ENCODE data around the gene ID3. TPM values are rescaled to one million over a fixed set of nuclear protein-coding genes. Genes with fewer than 3 reads are reported as not detected.
A peak's percentile ranks its signal among the peaks of the same experiment; 100 is the strongest.

The ID3 gene
- polyA plus RNA-seq, 1 of the 3 experiments (the other 2 are of a cell fraction) = 504 TPM

DNA sequence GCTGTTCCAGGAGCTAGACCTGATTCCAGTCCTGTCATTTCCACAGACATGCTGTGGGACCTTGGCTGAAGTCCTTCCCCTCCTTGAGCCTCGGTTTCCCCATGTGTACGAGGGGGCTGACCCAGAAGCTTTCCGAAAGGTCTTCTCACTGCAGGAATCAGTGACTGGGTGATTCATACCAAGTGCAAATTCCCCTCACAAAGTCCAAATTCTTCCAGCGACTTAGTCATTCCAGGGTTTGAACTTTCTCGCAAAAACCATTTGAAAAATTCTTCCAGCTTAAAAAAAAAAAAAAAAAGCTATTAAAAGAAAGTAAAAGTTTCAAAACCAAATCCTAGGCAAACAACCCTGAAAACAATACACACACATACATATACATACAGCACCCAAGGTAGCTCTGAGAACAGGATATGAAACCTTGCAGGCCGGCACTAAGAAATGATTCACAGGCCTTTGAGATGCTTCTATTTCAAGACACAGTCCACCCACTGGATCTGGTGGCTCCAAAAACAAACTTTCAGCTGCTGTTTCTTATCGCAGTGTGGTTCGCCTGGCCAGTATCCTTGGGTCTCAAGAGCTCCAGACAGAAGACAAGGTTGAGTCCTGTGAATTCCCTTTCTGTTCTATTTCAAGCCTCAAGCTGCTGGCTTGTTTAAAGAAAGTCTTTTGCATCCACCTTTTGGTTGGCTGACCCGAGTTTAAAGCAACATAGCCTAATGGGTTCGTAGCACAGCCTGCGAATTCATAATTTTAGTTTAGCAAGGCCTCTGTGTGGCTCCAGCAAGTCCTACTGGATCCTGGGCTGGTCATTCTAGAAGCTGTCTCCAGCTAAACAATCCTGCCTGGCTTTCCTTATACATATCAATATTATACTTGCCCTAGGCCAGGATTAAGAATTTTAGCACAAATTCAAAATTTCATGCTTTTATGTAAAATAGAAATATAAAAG, 18.0 kb upstream of the ID3 start:
- DNase-seq = no peak
- peaks cover 10 to 40% of the 10 kb centered on the region in 2 experiments for H3K4me1 ChIP-seq (ENCODE audit: control insufficient read depth in 1 of 2, insufficient read depth in 2 of 2, low read depth in 1 of 2, low read length in 1 of 2)
- H3K27me3 ChIP-seq (ENCODE audit: insufficient read depth) = no peaks in the 10 kb centered on the region
- H3K36me3 ChIP-seq (replicated peaks in 1 of 2; ENCODE audit: control insufficient read depth in 1 of 2, insufficient read depth in 2 of 2, low read length in 1 of 2) = no peaks in the 10 kb centered on the region
- peaks cover 9% of the 10 kb centered on the region; the same call in 1 of the 2 replicates for H3K79me2 ChIP-seq (ENCODE audit: insufficient read depth)
- TF ChIP-seq CHD2 (IDR thresholded peaks at IDR 0.05; ENCODE audit: low read length, partially characterized antibody) (no peak), TAF1 (IDR thresholded peaks at IDR 0.05; ENCODE audit: borderline replicate concordance, low read depth, low read length) (no peak), ELF1 (IDR thresholded peaks at IDR 0.05) (no peak), JUND (IDR thresholded peaks at IDR 0.05) (peak; percentile 71), MEF2A (IDR thresholded peaks at IDR 0.05; ENCODE audit: borderline replicate concordance, low read depth) (peak; percentile 74; the same call in 1 of the 2 replicates), EP300 (IDR thresholded peaks at IDR 0.05; ENCODE audit: borderline replicate concordance in 1 of 2, low read depth in 1 of 2, low read length in 1 of 2) (peak in 1 of 2 experiments; percentile 57; a peak in 1 of 4 replicates), PBX3 (IDR thresholded peaks at IDR 0.05) (peak; percentile 32; the same call in 1 of the 2 replicates), TEAD4 (IDR thresholded peaks at IDR 0.05; ENCODE audit: borderline replicate concordance, insufficient read depth) (0 out of 2 replicates have a peak, but pooled peaks have one; percentile 42), EZH2phosphoT487 (IDR thresholded peaks at IDR 0.05; ENCODE audit: borderline replicate concordance, low read depth) (no peak), FOSL2 (IDR thresholded peaks at IDR 0.05; ENCODE audit: borderline replicate concordance, low read depth) (peak; percentile 64; the same call in 1 of the 2 replicates), POLR2AphosphoS5 (IDR thresholded peaks at IDR 0.05; ENCODE audit: low read depth, low read length) (0 out of 2 replicates have a peak, but pooled peaks have one; percentile 15), FOXM1 (IDR thresholded peaks at IDR 0.05; ENCODE audit: low read depth) (0 out of 2 replicates have a peak, but pooled peaks have one; percentile 22), FOXJ3 (CRISPR knock-in tag; IDR thresholded peaks at IDR 0.05) (no peak), TCF12 (IDR thresholded peaks at IDR 0.05) (peak; percentile 69; the same call in 1 of the 2 replicates), NFIC (IDR thresholded peaks at IDR 0.05; ENCODE audit: borderline replicate concordance) (0 out of 2 replicates have a peak, but pooled peaks have one; percentile 22), RXRA (IDR thresholded peaks at IDR 0.05; ENCODE audit: borderline replicate concordance, low read depth) (peak; percentile 49)
- H3F3A ChIP-seq (replicated peaks; ENCODE audit: insufficient read depth) = peaks cover 35% of the 10 kb centered on the region
- H2AFZ ChIP-seq (ENCODE audit: low read depth) = peak overlapping the region; percentile 89
- no peaks in the 10 kb centered on the region for H3K9me3 ChIP-seq
- H3K4me2 ChIP-seq = peak overlapping the region; percentile 90
- ChIA-PET POLR2A (no interaction called here), CTCF (interaction anchor here (0.8 to 4.0 kb wide), 7 partner anchors 9 to 60 kb away, joined by 3 to 23 read pairs (median 4); no protein-coding TSS in a partner anchor)
- peak overlapping the region in 1 of 2 experiments; percentile 46; a peak in 2 of 4 replicates for H3K4me3 ChIP-seq (ENCODE audit: low read depth in 2 of 2, low read length in 1 of 2)
- H3K27ac ChIP-seq (ENCODE audit: low read depth in 2 of 2, low read length in 1 of 2) = peak overlapping the region; percentile 85 to 99
- 20% methylated on average over 11 of the region's 11 CpGs for WGBS (ENCODE audit: low lambda C conversion rate)
- H3K9me2 ChIP-seq = no peaks in the 10 kb centered on the region
- peak overlapping the region; percentile 80 for H3K9ac ChIP-seq
- H4K20me1 ChIP-seq (ENCODE audit: insufficient read depth) = no peaks in the 10 kb centered on the region
